Ascending aorta (tissue), 2 donors: ENCODE results near the gene BCOR. TPM values are rescaled to one million over a fixed set of nuclear protein-coding genes. Genes with fewer than 3 reads are reported as not detected.

ENCODE experiments used
- DNase-seq, 2 donors: peaks; one replicate each; pipeline ENCODE4 v3.0.0-alpha.2; 2019; ENCODE audit warnings: low spot score in 2 of 2
- H3K27ac ChIP-seq, 2 donors: fragments of 200-600 bp; sonication (generic); one replicate each; pipeline ENCODE4 v1.5.1; 2016 to 2017; ENCODE audit warnings: mild to moderate bottlenecking in 1 of 2
- H3K27me3 ChIP-seq: fragments of 200-600 bp; sonication (generic); one replicate; pipeline ENCODE4 v1.5.1; 2017
- H3K36me3 ChIP-seq, 2 donors: fragments of 200-600 bp; sonication (generic); one replicate each; pipeline ENCODE4 v1.5.1; 2016
- H3K4me1 ChIP-seq, 2 donors: fragments of 200-600 bp; sonication (generic); one replicate each; pipeline ENCODE4 v1.5.1; 2016 to 2017; ENCODE audit warnings: mild to moderate bottlenecking in 1 of 2
- H3K4me3 ChIP-seq, 2 donors: fragments of 200-600 bp; sonication (generic); one replicate each; pipeline ENCODE4 v1.5.1; 2016 to 2017; ENCODE audit warnings: mild to moderate bottlenecking in 1 of 2
- H3K9me3 ChIP-seq, 2 donors: fragments of 200-600 bp; sonication (generic); one replicate each; pipeline ENCODE4 v1.5.1; 2016
- intact Hi-C: fragments of 100-400 bp; cut with DNase I; formaldehyde crosslinking; loops from one replicate; pipeline ENCODE4 v1.15.1; 2023
- total RNA-seq: library from RNA; depleted of rRNA; stranded (reverse); fragments of >200 nt; gene quantifications from one replicate; pipeline ENCODE4 v1.1.0, GENCODE V29; 2016
- TF ChIP-seq, protein P1 (sequence below), 3 experiments: fragments of 200-600 bp in 2 of 3; fragments of 450-650 bp in 1 of 3; sonication (generic) in 2 of 3; IDR thresholded peaks; one replicate each; pipeline ENCODE4 v1.5.1; 2016 to 2019; ENCODE audit warnings: antibody characterized with exemption in 3 of 3, mild to moderate bottlenecking in 1 of 3, moderate library complexity in 1 of 3

Gene BCOR
- total RNA-seq, 1 donor from 2014 or later: 26.7 TPM

DNA sequence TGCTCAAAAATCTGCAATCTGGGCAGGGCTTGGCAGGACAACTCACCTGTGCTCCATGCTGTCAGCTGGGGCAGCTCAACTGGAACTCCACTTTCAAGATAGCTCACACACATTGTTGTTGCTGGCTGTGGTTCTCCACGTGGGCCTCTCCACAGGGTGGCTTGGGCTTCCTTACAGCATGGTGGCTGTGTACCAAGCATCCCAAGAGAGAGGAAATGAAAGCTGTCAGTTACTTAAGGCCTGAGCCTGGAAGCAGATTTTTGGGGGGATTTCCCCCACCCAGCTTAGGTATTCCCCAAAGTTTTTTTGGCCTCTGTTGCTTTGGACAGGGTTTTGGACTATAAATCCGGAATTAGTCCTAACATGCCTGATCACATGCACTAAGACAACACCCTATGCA, 81.0 kb downstream of the BCOR start:
- TF ChIP-seq, protein P1, sequence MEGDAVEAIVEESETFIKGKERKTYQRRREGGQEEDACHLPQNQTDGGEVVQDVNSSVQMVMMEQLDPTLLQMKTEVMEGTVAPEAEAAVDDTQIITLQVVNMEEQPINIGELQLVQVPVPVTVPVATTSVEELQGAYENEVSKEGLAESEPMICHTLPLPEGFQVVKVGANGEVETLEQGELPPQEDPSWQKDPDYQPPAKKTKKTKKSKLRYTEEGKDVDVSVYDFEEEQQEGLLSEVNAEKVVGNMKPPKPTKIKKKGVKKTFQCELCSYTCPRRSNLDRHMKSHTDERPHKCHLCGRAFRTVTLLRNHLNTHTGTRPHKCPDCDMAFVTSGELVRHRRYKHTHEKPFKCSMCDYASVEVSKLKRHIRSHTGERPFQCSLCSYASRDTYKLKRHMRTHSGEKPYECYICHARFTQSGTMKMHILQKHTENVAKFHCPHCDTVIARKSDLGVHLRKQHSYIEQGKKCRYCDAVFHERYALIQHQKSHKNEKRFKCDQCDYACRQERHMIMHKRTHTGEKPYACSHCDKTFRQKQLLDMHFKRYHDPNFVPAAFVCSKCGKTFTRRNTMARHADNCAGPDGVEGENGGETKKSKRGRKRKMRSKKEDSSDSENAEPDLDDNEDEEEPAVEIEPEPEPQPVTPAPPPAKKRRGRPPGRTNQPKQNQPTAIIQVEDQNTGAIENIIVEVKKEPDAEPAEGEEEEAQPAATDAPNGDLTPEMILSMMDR (IDR thresholded peaks at IDR 0.05): no peak
- no peak overlapping the region for H3K27ac ChIP-seq
- H3K4me1 ChIP-seq: peaks cover 0 to 2% of the 10 kb centered on the region in 2 donors
- H3K4me3 ChIP-seq: no peak overlapping the region
- no peaks in the 10 kb centered on the region for H3K36me3 ChIP-seq
- intact Hi-C loops: no loop called here
- no peak for DNase-seq
- peaks cover 5% of the 10 kb centered on the region in 2 donors for H3K9me3 ChIP-seq
- H3K27me3 ChIP-seq: peaks cover 5% of the 10 kb centered on the region

DNA sequence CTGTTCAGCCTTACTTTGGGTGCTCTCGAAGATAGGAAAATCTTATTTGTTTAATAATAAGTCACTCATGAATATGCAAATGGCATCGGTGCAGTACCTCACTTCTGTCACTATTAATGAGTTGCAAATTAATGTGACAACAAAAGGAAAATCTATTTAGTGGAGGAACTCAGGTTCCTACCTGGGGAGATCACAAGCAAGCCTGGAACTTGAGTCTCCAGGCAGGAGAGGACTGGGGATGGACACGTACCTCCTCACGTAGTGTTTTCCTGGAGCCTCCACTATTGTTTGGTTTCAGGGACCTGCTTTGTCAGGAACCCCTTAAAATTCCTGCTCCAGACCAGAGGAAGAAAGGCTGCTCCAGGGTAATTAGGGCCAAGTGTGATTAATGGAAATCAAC, 82.1 kb downstream of the BCOR start:
- no peak for DNase-seq
- H3K4me1 ChIP-seq: peaks cover 0 to 5% of the 10 kb centered on the region in 2 donors
- TF ChIP-seq, protein P1 (IDR thresholded peaks at IDR 0.05): no peak
- peaks cover 5% of the 10 kb centered on the region for H3K27me3 ChIP-seq
- H3K27ac ChIP-seq: no peak overlapping the region
- intact Hi-C loops: loop anchor here (2.0 kb wide), 1 partner anchor 107 kb away; no protein-coding TSS in a partner anchor
- H3K9me3 ChIP-seq: peaks cover 5% of the 10 kb centered on the region in 2 donors
- no peaks in the 10 kb centered on the region for H3K36me3 ChIP-seq
- no peak overlapping the region for H3K4me3 ChIP-seq

GRCh38 chrX:40013266-40014195, 84.2 kb downstream of the BCOR start:
- Histone ChIP-seq H3K27me3 (peaks cover 10% of the 10 kb centered on the region), H3K4me1 (peaks cover 0 to 9% of the 10 kb centered on the region in 2 donors), H3K4me3 (peak overlapping the region; percentile 55 to 67), H3K9me3 (peaks cover 5% of the 10 kb centered on the region in 2 donors), H3K27ac (peak overlapping the region; percentile 92 to 97), H3K36me3 (no peaks in the 10 kb centered on the region)
- peak in 1 of 2 donors; percentile 79 for DNase-seq
- intact Hi-C loops: loop anchor here (2.0 to 5.0 kb wide), 9 partner anchors 84 to 1211 kb away; partner anchors contain the start of genes BCOR and MID1IP1
- TF ChIP-seq, protein P1 (IDR thresholded peaks at IDR 0.05): no peak

GRCh38 chrX:40012868-40013265, 84.9 kb downstream of the BCOR start:
- intact Hi-C loops: loop anchor here (2.0 to 5.0 kb wide), 8 partner anchors 84 to 1211 kb away; partner anchors contain the start of genes BCOR and MID1IP1
- Histone ChIP-seq H3K27me3 (peaks cover 10% of the 10 kb centered on the region), H3K4me3 (peak overlapping the region; percentile 55 to 67), H3K4me1 (peaks cover 0 to 9% of the 10 kb centered on the region in 2 donors), H3K9me3 (peaks cover 5% of the 10 kb centered on the region in 2 donors), H3K36me3 (no peaks in the 10 kb centered on the region), H3K27ac (peak overlapping the region; percentile 92 to 97)
- TF ChIP-seq, protein P1 (IDR thresholded peaks at IDR 0.05): no peak
- DNase-seq: peak in 1 of 2 donors; percentile 70

DNA sequence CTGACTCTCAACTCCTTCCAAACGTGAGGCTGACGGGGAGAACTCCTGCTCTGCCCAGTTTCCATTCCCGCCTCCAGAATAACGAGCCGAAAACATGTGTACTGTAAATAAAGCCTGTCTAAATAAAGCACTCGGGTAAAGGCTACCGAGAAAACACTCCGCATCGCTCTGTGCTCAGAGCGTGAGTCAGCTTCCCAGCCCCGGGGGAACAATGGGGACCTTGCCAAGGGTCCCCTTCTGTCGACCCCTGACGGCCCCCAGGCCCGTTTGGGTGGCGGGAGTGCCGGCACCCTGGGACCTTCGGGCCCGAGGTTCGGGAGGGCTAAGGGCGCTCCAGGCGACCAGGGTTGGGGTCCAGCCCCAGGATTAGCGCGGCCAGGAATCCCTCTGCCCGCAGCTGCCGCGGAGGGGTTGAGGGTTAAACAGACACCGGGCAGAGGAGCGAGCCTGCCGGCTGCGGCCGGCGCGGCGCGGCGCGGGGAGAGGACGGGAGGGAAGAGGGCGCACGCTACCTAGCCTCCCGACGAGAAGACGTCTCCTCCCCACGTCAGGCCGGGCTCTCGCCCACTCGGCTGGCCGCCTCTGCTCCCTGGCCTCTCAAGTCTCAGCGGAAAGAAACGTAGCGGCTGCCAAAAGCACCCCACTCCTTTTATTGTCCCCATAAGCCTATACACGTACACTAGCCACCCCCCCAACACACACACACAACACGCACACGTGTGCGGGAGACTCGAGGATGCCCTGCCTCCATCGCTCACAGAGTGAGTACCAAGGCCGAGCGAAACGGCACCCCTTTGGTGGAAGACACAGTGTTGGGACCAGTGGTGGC, 85.5 kb downstream of the BCOR start:
- peaks cover 5% of the 10 kb centered on the region in 2 donors for H3K9me3 ChIP-seq
- H3K27me3 ChIP-seq: peaks cover 10% of the 10 kb centered on the region
- H3K4me3 ChIP-seq: peak overlapping the region; percentile 55 to 67
- peak overlapping the region; percentile 92 to 97 for H3K27ac ChIP-seq
- H3K36me3 ChIP-seq: no peaks in the 10 kb centered on the region
- H3K4me1 ChIP-seq: peaks cover 0 to 9% of the 10 kb centered on the region in 2 donors
- TF ChIP-seq, protein P1 (IDR thresholded peaks at IDR 0.05): no peak
- intact Hi-C loops: loop anchor here (2.0 to 5.0 kb wide), 8 partner anchors 85 to 1210 kb away; partner anchors contain the start of genes BCOR and MID1IP1
- DNase-seq: peak in 1 of 2 donors; percentile 70
